ENCODE data around the gene ZNF341.
A peak's percentile ranks its signal among the peaks of the same experiment; 100 is the strongest.
"Not testable (repeated sequence)": the region's sequence is repeated elsewhere in the genome, so short reads cannot be mapped to it uniquely, and the experiment has no call there.

The ZNF341 gene

DNA sequence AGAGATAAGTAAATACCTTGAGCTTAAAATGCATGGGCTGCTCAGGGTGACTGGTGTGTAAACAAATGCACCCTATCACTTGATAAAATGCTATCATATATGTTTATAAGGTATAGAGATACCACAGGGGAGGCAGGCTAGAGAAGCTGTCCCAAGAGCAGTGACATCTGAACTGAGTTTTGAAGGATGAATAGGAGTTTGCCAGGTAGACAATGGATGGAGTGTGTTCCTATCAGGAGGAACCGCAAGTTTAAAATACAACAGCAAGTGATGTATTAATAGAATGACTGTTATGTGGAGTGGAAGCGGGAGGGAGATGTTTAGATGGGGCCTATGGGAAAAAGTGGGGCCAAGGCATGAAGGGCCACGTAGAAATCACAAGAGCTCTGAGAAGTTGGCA, 40.6 kb downstream of the ZNF341 start:
- no peak for DNase-seq

GRCh38 chr20:33773412-33774089, 41.8 kb downstream of the ZNF341 start:
- no peak for DNase-seq

GRCh38 chr20:33777816-33778215, 46.0 kb downstream of the ZNF341 start:
- no peak for DNase-seq

GRCh38 chr20:33781133-33781532, 49.3 kb downstream of the ZNF341 start:
- no peak for DNase-seq

DNA sequence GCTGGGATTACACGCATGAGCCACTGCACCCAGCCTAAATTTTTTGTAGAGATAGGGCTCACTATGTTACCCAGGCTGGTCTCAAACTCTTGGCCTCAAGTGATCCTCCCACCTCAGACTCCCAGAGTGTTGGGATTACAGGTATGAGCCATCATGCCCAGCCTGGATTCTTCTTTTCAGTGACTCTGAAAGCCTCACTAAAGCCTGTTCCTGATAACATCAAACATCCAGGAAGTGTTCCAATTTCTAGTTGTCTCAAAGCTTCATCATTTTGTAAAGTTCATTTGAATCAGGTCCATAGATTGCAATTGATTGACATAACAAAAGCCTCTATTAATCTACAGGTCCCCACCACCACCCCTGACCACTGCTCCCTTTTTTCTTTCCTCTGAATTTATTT, 50.1 kb downstream of the ZNF341 start:
- no peak for DNase-seq

GRCh38 chr20:33783256-33783655, 51.5 kb downstream of the ZNF341 start:
- DNase-seq = no peak

DNA sequence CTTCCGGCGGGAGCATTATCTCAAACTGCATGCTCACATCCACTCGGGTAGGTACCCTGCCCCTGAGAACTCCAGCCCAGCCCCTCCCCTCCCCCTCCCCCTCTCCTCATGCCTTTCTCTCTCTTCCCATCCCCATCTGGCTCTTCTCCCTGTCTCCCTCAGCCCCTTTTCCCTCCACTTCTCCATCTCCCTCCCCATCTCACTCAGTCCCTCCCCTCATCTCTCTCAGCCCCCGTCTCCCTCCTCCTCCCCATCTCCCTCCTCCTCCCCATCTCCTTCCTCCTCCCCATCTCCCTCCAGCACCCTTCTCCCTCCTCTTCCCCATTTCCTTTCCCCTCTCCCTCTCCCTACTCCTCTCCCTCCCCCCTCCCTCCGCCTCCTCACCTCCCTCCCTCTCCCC, 52.0 kb downstream of the ZNF341 start:
- DNase-seq = no peak

DNA sequence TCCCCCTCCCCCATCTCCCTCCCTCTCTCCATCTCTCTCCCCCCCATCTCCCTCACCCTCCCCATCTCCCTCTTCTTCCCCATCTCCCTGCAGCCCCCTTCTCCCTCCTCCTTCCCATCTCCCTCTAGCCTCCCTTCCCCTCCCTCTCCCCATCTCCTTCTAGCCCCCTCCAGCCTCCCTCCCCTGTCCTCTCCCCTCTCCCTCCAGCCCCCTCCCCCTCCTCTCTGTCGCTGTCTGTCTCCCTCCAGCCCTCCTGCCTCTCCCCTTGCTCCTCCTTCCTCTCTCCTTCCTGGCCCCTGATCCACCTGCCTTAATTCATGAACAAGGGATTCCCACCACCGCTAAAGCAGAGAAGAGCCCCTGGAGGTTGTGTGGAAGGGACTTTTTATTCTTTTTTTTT, 52.4 kb downstream of the ZNF341 start:
- DNase-seq = no peak

- DNase-seq = no peak
These were observed 53.7 kb downstream of the ZNF341 start for GRCh38 chr20:33785503-33785902.

DNA sequence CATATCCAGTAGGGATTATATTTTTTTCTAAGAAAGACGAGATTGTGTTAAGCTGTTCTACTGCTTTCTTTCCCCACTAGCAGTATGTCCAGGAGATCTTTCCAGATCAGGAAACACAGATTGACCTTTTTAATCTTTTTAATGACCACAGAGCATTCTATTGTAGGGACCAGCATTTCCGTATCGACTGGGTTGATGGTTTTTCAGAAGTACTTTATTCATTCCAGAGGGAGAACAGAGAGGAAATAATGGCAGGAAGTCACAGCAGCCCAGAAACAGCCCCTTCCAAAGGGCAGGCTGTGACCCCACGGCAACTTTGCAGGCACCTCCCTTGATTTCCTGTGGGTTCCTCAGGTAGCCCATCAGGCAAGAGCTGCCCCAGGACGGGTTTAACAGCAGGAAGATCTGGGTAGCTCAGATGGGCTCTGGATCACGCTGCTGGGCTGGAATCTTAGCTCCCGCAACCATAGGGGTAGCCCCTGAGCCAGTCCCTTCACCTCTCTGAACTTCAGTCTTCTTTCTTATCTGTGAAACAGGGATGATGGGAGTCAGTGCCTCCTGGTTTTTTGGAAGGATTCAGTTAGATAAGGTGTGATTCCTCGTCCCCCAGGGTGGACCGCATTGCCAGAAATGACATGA, 55.6 kb downstream of the ZNF341 start:
- DNase-seq = no peak

DNA sequence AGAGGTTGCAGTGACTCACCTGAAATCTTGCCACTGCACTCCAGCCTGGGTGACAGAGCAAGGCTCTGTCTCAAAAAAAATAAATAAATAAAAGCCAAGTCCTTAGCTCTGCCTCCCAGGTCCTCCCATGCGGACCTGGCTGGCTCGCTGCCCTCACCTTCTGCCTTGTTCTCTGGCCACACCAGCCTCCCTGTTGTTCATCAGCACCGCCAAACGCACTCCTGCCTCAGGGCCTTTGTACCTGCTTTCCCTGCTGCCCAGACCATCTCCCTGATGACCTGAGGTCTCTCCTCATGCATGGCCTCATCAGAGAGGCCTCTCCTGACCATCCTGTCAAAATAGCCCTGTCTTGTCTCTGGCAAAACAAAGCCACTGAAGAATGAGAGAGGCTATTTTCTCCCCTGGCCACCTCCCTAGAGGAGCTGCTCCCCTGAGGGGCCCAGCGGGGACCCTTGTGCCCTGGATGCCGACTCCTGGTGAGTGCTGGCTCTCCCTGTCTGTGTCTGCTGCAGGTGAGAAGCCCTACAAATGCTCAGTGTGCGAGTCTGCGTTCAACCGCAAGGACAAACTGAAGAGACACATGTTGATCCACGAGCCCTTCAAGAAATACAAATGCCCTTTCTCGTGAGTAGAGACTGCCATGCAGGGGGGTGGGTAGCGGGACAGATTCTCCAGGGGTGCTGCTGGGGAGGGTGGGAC, 56.7 kb downstream of the ZNF341 start:
- DNase-seq = no peak

DNA sequence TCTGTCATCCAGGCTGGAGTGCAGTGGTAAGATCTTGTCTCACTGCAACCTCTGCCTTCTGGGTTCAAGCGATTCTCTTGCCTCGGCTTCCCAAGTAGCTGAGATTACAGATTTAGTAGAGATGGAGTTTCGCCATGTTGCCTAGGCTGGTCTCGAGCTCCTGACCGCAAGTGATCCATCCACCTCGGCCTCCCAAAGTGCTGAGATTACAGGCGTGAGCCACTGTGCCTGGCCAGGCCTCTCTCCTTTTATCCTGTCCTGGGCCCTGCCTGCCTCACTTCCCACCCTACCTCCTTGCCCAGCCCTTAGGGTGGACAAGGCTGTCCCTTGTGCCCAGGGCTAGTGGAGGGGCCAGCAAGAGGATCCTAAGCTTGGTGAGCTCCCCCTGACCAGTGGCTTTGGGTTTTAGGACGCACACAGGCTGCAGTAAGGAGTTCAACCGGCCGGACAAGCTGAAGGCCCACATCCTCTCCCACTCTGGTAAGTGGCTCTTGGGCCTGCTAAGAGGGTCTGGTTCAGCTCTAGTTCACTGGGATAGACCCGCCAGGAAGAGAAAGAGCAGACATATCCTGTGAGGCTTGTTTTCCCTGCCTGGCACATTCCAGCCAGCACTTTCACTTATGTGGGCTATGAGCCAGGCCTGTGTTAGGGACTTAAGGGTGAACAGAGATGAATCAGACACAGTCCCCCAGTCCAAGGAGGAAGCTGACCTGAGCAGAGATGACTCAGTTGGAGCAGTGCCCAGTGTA, 57.5 kb downstream of the ZNF341 start:
- DNase-seq = peak; percentile 37

- DNase-seq = no peak
These were observed 58.0 kb downstream of the ZNF341 start for GRCh38 chr20:33789858-33790182.

- no peak for DNase-seq
These were observed 58.8 kb downstream of the ZNF341 start for GRCh38 chr20:33790566-33790965.

GRCh38 chr20:33791021-33791420, 59.2 kb downstream of the ZNF341 start:
- DNase-seq = no peak

GRCh38 chr20:33791540-33791939, 59.7 kb downstream of the ZNF341 start:
- no peak for DNase-seq

- DNase-seq = peak; percentile 68
These were observed 60.3 kb downstream of the ZNF341 start for GRCh38 chr20:33791959-33792597.

DNA sequence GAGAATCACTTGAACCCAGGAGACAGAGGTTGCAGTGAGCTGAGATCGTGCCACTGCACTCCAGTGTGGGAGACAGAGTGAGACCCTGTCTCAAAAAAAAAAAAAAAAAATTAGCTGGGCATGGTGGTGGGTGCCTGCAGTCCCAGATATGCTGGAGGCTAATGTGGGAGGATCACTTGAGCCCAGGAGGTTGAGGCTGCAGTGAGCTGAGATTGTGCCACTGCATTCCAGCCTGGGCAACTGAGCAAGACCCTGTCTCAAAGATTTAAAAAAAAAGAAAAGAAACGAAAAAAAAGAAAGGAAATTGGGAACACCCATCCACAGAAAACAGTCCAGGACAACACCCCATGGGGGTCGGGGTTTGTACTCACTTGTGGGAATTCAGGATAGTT, 60.8 kb downstream of the ZNF341 start:
- not testable (repeated sequence) for DNase-seq

DNA sequence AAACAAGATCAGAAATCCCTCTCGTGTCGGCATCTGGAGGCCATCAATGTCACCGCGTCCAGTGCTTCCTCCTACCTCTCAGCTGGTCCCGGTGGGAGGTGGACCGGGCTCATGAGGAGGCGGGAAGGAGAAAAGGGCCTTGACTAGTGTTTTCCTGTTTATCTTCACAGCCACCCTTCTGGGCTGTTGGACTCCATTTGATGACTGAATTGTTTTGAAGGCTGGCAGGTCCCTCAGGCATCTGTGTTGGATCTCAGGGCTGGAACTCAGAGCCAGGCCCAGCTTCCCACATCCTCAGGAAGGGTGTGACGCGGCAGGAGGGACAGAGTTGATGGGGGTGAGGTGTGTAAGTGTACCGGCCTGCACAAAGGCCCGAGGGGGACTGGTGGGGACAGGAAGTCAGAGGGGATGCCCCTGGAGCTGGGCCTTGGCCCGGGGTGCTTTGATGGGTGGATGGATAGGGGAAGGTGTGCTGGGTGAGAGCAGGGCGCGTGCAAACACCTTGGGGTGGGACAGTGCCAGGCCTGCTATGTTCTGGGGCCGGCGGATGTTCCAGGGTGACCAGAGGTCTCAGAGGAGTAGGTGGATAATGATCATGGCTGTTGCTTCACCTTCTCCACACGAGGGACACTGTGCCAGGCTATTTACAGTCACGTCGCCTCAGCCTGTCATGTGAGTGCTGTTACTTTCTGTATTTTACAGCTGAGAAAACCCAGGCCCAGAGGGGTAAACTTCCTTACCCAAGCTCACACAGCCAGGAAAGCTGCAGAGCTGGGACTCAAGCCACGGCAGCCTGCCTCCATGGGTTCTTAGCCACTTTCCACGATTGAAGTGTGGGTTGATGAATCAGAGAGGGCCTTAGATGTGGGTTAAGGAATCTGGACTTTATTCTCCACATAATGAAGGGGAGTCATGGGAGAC, 61.5 kb downstream of the ZNF341 start:
- no peak for DNase-seq

GRCh38 chr20:33796263-33796906, 64.6 kb downstream of the ZNF341 start:
- DNase-seq = no peak

DNA sequence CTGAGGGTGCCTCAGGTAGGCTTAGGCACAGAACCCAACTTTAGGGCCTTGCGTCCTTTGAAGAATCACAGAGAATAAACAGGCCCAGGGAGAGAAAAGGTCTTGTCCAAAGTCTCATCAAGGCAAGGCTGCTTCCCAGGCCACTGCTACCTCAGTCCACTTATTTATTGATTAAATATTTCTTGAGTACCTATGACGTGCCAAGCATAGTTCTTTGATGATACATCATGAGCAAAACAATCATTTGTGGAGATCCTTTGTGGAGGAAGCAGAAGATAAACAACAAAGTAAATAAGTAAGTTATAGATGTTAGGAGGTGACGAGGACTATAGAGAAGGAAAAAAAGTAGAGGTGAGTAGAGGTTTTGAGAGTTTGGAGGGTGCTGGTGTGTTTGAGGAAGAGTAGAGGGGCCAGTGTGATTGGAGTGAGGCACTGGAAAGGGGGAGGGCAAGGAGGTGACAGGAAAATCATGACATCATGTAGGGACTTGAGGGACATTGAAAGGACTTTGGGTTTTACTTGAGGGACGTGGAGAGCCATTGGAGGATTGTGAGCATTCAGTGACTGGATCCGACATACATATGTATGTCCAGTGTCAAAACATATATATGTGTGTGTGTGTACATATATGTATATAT, 65.2 kb downstream of the ZNF341 start:
- DNase-seq = no peak
